NK-92 (cell line): ENCODE results near the gene FBXO36.
"Not testable (repeated sequence)": the region's sequence is repeated elsewhere in the genome, so short reads cannot be mapped to it uniquely, and the experiment has no call there.

Source experiments
- DNase-seq: peaks from one replicate; lab custom pipeline; 2025; ENCODE audit not compliant: unreplicated experiment; lab: John Stamatoyannopoulos, UW

FBXO36 gene

DNA sequence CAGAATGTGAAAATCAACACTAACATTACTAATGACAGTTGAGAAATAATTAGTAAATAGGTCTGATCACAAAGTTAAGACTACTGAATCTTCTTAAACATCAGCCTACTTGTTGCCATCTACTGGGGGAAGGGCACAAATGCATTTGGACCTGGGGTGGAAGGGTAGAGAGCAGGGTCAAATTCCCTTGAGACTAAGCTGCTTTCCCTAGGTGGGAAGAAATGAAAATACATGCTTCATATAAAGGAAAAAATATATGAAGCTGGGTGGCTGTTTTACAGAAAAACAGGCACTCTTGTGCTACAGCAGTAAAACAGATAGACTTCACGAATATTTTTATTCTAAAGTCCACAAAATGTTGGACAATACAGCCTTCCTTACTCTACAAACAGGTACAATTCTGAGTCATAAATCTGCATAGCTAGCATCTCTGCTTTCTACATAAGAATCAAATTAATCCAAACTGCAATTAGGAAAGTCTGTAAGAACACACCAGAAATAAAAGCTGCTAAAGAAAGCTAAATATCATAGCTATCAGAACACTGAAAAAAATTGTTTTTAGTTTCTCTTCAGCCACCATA is 11.4 kb upstream of the FBXO36 start:
- DNase-seq, result no peak

DNA sequence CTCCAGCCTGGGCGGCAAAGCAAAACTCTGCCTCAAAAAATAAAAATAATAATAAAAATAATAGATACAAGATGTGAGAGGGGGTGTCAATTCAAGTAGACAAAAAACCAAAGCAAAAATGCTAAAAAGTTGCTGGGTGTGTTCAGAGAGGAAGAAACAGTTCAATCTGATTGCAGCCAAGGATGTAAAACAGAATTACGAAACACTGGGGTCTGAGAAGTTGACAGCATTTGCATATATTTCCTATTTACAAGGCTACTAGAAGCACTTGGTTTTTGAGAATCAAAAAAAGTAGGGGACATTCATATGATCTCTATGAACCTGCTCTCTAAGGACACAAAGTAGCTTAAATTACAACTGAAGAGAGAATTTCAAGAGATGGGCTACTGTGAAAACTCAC is 8.1 kb upstream of the FBXO36 start:
- DNase-seq, result no peak

DNA sequence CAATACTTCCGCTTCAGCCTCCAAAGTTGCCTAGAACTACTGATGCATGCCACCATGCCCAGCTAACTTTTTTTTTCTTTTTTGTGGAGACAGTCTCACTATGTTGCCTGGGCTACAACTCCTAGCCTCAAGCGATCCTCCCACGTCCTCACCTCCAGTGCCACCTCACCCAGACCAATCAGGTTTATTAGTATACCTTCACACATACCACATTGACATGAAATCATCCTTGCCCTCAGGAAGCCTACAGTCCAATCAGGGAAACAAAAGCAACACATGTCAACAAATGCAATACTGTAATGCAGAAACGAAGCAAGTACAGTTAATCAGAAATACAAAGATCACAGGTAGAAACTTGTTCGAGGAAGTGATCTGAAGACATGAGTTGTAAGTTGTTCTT is 4.5 kb upstream of the FBXO36 start:
- no peak for DNase-seq

DNA sequence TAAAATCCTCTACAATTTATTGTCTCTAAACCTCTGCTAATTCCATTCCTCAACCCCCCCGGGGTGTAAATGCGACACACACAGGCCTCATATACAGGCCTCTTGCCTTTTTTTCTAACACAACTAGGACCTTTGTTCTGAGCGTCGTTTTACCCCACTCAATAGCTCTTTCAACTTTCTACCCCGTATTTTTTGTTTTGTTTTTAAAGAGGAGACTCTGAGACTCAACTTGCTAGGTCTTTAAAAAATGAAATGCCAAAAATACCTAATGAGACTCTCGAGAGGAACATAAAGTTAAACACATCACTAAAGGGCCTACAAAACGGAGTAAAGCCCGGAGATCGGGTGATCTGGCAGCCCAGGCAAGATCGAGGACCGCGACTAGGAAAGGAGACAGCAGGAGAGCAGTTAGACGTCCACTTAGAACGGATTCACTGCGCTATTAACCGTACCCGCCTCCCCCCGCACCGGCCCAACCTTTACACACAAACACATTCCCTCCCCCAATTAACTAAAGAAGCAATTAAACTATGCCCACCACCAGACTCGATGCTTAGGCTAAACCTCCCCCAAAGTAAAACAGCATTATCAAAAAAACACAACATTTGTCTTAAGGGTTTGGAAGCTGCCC is 2.2 kb upstream of the FBXO36 start:
- DNase-seq, result no peak

DNA sequence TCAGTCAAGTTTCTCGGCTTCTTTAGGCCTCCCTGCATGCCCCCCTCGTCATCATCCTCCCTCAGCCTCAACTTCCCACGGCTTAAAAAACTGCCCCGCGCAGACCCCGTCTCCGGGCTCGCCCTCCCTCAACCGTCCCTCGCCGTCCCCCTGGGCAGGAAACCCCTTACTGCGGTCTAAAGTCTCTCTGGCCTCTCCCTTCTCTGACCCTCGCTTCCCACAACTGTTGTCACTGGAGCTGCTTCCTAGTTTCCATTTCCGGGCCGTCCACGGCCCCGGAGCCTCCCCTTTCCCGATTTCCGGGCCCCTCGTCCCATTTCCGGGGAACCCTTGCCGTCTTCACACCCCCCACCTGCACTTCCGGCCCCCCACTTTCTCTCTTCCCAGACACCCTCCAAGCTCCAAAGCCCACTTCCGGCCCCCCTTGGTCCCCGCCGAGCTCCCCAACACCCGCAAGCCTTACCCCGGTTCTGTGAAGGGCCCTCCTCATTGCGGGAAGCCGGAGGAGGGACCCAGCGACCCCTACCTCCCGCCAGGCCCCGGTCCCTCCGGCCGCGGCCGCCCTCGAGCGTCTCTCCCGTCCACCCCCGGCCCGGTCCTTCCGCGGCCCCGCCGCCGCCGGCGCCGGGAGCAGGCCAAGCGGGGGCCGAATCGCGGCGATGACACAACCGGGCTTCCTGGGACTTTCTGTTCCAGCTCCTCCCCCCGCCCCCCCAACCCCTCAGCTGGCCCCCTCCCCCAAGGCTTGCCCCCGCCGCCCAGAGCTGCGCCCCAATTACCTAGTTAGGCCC is 1.0 kb upstream of the FBXO36 start:
- no peak for DNase-seq

DNA sequence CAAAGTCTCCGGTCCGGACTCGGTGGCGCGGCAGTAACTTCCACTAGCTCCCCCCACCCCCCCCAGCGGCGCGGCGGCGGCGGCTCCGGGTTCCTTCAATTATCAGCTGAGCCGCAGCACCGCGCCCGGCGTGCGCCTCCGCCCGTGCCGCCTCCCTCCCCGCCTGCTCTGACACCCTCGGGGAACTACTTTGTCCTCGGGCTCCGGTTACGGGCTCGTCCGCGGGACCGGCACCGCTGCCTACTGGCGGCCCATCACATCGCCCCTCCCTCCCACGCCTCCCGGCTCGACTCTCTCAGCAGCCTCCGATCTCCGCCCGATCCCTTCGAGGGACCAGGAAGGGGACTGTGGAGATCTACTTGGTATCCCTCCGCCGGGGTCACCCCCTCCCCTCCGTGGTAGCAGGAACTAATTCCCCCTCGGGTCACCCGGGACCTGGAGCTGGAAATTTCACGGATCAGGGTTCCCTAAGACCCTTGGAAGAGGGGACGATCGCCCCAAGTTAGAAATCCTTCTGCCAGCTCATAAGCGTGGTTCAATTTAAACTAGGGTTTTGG is 333 bp upstream of the FBXO36 start, which contains the start of gene TRIP12:
Gene TRIP12, minus strand, starts transcription at position 118 of the 557 bp plus-strand sequence. CDS start 41,930 bp downstream, outside the sequence.
- peak; percentile 66 for DNase-seq

DNA sequence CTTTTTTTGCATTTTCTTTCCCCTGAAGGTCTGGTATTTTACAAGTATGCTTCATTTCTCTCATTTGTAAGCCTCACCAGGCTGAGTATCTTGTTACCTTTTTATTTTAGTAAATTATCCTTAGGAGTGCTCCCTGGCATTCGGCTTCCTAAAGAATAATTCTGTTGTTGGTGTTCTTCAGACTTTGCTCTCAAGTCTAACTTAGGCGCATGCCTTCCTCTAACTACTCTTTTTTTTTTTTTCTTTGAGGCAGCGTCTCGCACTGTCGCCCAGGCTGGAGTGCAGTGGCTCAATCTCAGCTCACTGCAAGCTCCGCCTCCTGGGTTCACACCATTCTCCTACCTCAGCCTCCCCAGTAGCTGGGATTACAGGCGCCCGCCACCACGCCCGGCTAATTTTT is 2.2 kb downstream of the FBXO36 start:
- DNase-seq, result not testable (repeated sequence)

DNA sequence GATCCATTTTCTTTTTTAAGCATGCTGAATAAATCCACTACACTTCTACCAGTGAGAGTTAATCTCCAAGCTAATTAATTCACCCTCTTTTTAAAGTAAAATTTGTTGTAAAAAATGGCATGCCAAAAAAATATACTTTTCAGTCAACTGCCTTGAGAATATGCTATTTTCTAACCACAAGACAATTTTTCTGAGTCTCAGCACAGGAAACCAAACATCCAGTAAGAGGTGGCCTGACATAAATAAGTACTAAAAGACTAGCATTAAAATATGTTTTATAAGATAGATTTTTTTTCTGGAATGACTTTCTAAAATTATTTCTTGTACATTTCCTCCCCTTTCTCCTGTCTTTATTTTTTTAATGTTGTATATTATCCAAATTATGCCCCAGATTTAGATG is 2.9 kb downstream of the FBXO36 start:
- DNase-seq, result no peak

DNA sequence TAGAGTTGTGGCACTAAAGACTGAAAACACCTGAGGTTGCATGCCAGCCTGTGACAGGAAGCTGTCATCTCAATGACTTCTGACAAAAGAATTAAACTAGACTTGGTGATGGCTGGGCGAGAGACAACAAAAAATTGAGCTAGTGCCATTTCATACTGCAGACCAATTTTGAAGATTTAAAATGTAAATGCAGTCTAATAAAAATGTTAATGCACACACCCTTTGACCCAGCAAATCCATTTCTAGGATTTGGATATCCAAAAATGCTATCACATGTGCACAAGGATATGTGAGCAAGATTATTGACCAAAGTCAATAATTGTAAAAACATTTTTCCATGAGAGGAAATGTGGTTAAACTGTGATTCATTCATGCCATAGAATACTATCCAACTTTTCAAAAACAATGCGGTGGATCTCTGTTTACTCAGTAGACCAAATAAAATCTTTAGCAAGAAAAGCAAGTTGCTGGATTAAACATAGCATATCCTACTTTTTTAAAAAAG is 5.6 kb downstream of the FBXO36 start:
- DNase-seq, result no peak

DNA sequence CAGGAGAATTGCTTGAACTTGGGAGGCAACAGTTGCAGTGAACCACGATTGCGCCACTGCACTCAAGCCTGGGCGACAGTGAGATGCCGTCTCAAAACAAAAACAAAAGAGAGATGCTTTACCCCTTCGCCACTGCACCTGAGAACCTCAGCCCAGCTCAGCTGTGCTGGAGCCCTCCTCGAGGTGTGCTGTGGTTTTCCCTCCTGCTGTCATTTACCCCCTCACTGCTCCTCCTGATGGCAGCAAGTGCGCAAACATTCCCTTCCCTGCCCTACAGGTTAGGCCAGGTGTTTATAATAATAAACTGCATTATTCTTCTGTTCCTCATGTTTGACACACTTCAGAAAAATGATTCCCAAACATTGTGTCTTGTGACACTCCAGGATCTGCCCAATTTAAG is 8.4 kb downstream of the FBXO36 start:
- DNase-seq, result no peak

DNA sequence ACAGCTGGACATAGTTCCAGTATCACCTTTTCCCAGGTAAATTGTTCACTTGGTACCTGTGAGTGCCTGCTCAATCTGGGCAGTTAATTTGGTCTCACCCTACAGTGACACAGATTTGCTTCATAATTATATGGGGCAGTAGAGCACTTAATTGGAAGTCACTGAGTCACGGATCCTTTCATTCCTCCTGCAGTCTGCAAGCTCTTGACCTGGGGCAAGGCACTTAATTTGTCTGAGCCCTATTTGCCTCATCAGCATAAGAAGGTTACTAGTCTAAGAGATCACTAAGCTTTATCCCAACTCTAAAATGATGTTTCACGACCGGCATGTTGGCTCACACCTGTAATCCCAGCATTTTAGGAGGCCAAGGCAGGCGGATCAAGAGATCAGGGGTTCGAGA is 8.9 kb downstream of the FBXO36 start:
- no peak for DNase-seq

DNA sequence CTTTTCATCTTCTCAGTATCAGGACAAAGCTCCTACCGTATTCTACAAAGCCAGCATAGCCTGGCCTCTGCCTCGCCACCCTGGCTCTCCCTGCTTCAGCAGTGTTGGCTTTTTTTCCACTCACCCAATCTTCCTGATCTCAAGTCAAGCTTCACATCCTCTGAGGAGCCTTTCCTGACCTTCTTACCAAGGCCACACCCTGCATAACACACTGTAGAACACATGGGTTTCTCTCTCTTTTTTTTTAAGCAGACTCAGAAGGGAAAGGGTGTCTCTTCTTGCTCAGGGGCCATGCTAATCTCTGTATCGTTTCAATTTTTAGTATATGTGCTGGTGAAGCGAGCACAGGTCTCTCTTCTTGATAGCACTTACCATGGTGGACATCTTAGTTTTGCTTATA is 15.2 kb downstream of the FBXO36 start:
- no peak for DNase-seq

DNA sequence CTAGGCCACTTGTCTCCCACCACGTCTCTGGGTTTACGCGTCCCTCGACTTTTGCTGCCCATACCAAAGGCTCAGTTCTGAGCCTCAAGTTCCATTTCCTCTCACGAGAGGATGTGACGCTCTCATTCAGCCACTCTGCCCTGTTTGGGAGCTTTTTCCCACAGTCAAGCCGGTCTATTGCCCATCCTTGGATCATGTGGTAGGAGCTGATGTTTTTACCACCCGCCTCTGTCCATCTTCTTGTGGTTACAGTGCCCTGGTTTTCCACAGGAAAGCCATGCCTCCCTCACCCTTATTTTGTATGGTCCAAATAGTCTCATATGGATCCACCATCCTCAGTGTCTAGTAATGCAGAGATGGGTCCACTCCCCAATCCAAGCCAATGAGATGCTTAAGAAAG is 20.4 kb downstream of the FBXO36 start:
- DNase-seq, result no peak

DNA sequence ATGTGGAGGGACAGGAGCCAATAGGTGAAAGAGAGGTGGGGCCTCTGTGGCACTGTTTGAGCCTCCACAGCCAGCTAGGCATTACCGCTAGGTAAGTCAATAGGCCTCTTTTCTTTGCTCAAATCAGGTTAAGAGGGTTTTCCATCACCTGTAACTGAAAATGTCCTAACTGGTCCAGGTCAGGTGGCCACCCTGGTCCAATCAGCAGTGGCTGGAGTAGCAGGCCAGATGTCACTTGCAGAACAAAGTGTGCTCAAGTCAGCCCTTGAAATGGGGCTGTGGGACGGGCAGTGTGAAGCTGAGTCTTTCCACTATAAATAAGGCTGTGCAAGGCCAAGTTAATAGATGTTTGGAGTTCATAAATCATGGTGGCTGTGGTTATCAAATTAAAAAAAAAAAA is 20.9 kb downstream of the FBXO36 start:
- no peak for DNase-seq

DNA sequence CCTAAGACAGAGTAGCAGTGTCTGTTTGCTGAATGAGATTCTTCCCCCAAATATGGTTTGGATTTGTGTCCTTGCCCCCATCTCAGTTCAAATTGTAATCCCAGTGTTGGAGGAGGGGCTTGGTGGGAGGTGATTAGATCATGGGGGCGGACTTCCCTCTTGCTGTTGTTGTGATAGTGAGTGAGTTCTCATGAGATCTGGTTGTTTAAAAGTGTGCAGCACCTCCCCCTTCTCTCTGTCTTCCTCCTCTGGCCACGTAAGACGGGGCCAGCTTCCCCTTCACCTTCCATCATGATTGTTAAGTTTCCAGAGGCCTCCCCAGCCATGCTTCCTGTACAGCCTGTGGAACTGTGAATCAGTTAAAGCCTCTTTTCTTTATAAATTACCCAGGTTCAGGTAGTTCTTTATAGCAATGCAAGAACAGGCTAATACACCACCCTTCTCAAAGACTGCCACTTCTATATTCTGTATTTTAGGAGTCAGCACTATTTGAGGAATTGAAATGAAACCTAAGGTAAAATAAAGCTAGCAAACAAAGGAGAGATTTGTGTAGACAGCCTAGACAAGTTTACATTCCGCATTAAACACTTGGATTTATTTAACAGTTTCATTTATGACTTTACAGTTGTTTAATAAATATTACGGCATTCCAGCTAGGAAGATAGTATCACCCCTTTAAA is 21.6 kb downstream of the FBXO36 start:
- DNase-seq, result no peak

DNA sequence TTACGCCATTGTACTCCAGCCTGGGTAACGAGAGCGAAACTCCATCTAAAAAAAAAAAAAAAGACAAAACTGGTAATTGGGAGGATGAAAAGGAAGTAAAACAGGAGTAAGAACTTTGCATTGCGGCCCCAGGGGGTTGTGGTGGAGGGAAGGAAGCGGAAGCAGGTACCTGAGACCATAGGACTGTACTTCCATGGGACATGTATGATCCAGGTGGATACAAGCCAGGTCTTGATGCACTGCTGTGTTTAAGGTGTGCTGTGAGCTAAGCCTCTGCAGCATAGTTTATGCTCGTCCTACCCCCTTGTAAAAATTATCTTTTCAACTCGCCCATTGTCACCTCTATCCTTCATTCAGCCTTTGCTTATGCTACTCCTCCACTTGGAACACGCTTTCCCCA is 23.7 kb downstream of the FBXO36 start:
- no peak for DNase-seq

DNA sequence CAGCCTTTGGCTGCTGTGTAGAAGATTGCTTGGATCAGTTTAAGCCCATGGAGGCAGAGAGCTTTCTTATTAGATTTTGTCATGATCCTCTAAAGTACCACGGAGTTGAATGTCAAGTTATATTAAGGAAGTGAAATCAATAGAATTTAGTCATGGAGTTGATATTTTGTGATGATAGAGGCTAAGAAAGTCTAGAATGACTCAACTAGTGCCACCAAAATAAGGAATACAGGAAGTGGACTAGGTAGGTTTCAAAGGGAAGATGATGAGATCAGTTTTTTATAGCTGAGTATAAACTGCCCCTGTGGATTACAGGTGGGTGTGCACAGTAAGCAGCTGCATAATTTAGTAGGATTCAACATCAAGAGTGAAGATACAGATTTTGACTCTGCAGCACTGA is 25.2 kb downstream of the FBXO36 start:
- no peak for DNase-seq

DNA sequence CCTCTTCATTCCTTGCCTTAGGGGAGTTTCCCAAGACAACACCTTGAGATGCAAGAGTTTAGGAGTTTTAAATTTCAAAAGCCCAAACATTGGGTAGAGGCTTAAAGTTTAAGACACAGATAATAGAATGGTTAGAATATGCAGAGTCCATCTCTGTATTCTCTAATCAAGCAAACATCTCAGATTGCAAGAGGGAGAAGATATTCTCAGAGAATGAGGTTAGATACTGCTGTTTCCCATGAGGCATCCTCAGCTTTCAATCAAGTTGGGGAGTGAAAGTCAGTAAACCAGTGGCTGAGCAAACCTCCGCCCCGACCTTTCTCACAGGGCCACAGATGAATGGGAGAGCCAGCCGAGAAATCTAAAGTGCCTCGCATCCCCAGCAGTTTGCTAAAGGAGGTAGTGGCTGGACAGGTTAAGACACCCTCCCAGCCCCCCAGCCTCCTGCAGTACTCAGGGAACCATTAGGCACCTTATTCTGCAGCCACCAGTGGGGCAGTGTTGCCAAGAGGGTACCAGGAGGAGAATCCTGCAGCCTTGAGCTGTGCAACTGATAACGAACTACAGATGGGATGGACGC is 30.0 kb downstream of the FBXO36 start:
- no peak for DNase-seq

DNA sequence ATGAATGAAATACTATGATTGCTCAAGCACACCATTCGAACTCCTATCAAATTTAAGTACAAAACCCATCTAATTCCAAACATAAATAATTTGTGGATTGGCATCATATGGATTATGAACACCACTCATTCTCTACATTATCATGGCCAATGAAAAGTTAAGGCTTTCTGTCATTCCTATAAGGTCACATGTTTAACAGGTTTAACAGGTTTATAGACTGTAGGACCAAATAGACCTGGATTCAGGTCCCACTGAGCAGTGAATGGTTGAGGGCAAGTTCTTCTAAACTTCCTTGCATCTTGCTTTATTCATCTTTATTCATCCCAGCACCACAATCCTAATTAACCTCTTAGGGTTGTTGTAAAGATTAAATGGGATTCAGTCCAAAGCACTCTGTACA is 33.4 kb downstream of the FBXO36 start:
- no peak for DNase-seq

DNA sequence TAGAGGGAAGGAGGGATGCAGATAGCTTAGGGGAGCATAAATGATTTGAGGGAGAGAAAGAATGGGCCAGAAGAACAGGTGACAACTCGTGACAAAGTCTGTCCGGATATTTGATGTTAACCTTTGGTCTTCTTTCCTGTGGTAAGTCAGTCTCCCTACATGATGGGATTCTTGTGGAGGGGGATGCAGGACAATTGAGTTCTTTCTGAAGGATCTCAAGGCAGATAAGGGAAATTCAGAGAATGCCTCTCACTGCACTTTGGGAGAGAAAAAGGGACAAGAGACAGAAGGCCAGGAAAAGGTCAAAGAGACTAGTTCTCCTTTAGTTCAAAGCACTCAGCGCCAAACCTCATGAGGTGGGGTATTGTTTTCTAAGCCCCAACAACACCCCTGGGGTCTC is 34.2 kb downstream of the FBXO36 start:
- DNase-seq, result no peak

DNA sequence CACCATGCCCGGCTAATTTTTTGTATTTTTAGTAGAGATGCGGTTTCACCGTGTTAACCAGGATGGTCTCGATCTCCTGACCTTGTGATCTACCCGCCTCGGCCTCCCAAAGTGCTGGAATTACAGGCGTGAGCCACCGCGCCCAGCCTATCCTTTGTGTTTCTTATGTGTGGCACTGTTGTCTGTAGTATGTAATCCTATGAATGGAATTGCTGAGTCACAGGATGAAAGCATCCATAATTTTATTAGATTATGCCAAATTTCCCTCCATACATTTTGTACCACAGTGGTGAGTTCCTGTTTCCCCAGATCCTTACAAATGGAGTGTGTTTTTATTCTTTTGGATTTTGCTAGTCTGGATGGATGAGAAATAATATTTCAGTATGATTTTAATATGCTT is 41.3 kb downstream of the FBXO36 start:
- DNase-seq, result not testable (repeated sequence)
